HEK293 (cell line): ENCODE measurements around the gene LAIR2.
A peak's percentile ranks its signal among the peaks of the same experiment; 100 is the strongest.

Experiments
- CTCF ChIA-PET: fragments of 350-600 bp; formaldehyde crosslinking; extraction: SDS; loops from one replicate; lab custom pipeline; 2021; ENCODE audit warnings: antibody characterized with exemption; lab: Yijun Ruan, JAX
- POLR2A ChIA-PET: fragments of 300-600 bp; formaldehyde crosslinking; extraction: SDS; loops from one replicate; lab custom pipeline; 2020; ENCODE audit warnings: antibody characterized with exemption, inconsistent platforms; lab: Yijun Ruan, JAX
- H3K27ac ChIP-seq: fragments of 200-500 bp; sonication (Bioruptor generic); 2 replicates; pipeline ENCODE4 v1.5.1; 2014; ENCODE audit warnings: low read depth, low read length, control low read depth, inconsistent platforms; ENCODE audit errors: extremely low read depth
- H3K36me3 ChIP-seq, 2 experiments: fragments of 200-500 bp in 1 of 2; sonication (Bioruptor generic) in 1 of 2; 1 replicate in 1 of 2; 2 replicates in 1 of 2; pipeline ENCODE4 v1.5.1; 2014 to 2017; ENCODE audit warnings: inconsistent platforms in 2 of 2, low read length in 2 of 2; ENCODE audit not compliant: control insufficient read depth in 2 of 2, insufficient read depth in 1 of 2
- H3K4me1 ChIP-seq: fragments of 200-500 bp; sonication (Bioruptor generic); 2 replicates; pipeline ENCODE4 v1.5.1; 2014; ENCODE audit warnings: mild to moderate bottlenecking, low read length, inconsistent platforms; ENCODE audit not compliant: control insufficient read depth, insufficient read depth
- H3K4me3 ChIP-seq: 2 replicates; pipeline ENCODE4 v1.5.1; 2011; ENCODE audit warnings: low read depth, mild to moderate bottlenecking, control low read depth, low read length, moderate library complexity
- H3K9me3 ChIP-seq: fragments of 200-500 bp; sonication (Bioruptor generic); 2 replicates; pipeline ENCODE4 v1.5.1; 2014; ENCODE audit warnings: low read depth, low read length, inconsistent platforms; ENCODE audit not compliant: control insufficient read depth, insufficient read depth
- GFI1B ChIP-seq: fragments of 450-650 bp; formaldehyde crosslinking; IDR thresholded peaks from 2 replicates; pipeline ENCODE4 v1.5.1; 2016; ENCODE audit warnings: missing biosample characterization, missing genetic modification characterization
- HIC1 ChIP-seq: fragments of 450-650 bp; formaldehyde crosslinking; IDR thresholded peaks from 2 replicates; pipeline ENCODE4 v1.5.1; 2016; ENCODE audit warnings: missing biosample characterization, missing genetic modification characterization
- PBX3 ChIP-seq: sonication (generic); formaldehyde crosslinking; IDR thresholded peaks from 2 replicates; pipeline ENCODE4 v1.8.1; 2022; ENCODE audit warnings: mild to moderate bottlenecking, moderate library complexity, missing genetic modification reagents
- ZBTB6 ChIP-seq: fragments of 450-650 bp; formaldehyde crosslinking; IDR thresholded peaks from 2 replicates; pipeline ENCODE4 v1.5.1; 2017; ENCODE audit warnings: missing biosample characterization, missing genetic modification characterization
- ZBTB8A ChIP-seq: fragments of 450-650 bp; formaldehyde crosslinking; IDR thresholded peaks from 2 replicates; pipeline ENCODE4 v1.5.1; 2016; ENCODE audit warnings: missing biosample characterization, missing genetic modification characterization
- ZNF10 ChIP-seq: fragments of 450-650 bp; formaldehyde crosslinking; IDR thresholded peaks from 2 replicates; pipeline ENCODE4 v1.5.1; 2017; ENCODE audit warnings: missing biosample characterization, missing genetic modification characterization
- ZNF157 ChIP-seq: fragments of 450-650 bp; formaldehyde crosslinking; IDR thresholded peaks from 2 replicates; pipeline ENCODE4 v1.5.1; 2016; ENCODE audit warnings: missing biosample characterization, missing genetic modification characterization
- ZNF18 ChIP-seq: fragments of 450-650 bp; formaldehyde crosslinking; IDR thresholded peaks from 2 replicates; pipeline ENCODE4 v1.5.1; 2016; ENCODE audit warnings: missing biosample characterization, missing genetic modification characterization
- ZNF223 ChIP-seq: fragments of 450-650 bp; formaldehyde crosslinking; IDR thresholded peaks from 2 replicates; pipeline ENCODE4 v1.5.1; 2016; ENCODE audit warnings: missing biosample characterization, missing genetic modification characterization
- ZNF23 ChIP-seq: fragments of 450-650 bp; formaldehyde crosslinking; IDR thresholded peaks from 2 replicates; pipeline ENCODE4 v1.5.1; 2016; ENCODE audit warnings: missing biosample characterization, missing genetic modification characterization, borderline replicate concordance
- ZNF341 ChIP-seq: fragments of 450-650 bp; formaldehyde crosslinking; IDR thresholded peaks from 2 replicates; pipeline ENCODE4; 2016; ENCODE audit warnings: low read depth, missing biosample characterization, missing genetic modification characterization
- ZNF473 ChIP-seq: fragments of 450-650 bp; formaldehyde crosslinking; IDR thresholded peaks from 2 replicates; pipeline ENCODE4 v1.5.1; 2017; ENCODE audit warnings: missing biosample characterization, missing genetic modification characterization
- ZNF513 ChIP-seq: fragments of 450-650 bp; IDR thresholded peaks from 2 replicates; pipeline ENCODE4 v1.5.1; 2018; ENCODE audit warnings: missing biosample characterization, missing genetic modification characterization
- ZNF555 ChIP-seq: fragments of 450-650 bp; formaldehyde crosslinking; conservative IDR thresholded peaks from 2 replicates; pipeline ENCODE4 v1.5.1; 2017; ENCODE audit warnings: missing biosample characterization, mild to moderate bottlenecking, missing genetic modification characterization, inconsistent platforms
- ZNF600 ChIP-seq: fragments of 450-650 bp; formaldehyde crosslinking; IDR thresholded peaks from 2 replicates; pipeline ENCODE4 v1.5.1; 2016; ENCODE audit warnings: missing biosample characterization, missing genetic modification characterization
- ZNF707 ChIP-seq: fragments of 450-650 bp; formaldehyde crosslinking; IDR thresholded peaks from 2 replicates; pipeline ENCODE4 v1.5.1; 2016; ENCODE audit warnings: missing biosample characterization, missing genetic modification characterization
- ZNF791 ChIP-seq: fragments of 450-650 bp; formaldehyde crosslinking; IDR thresholded peaks from 2 replicates; pipeline ENCODE4 v1.5.1; 2016; ENCODE audit warnings: missing biosample characterization, missing genetic modification characterization
- ZNF837 ChIP-seq: fragments of 450-650 bp; formaldehyde crosslinking; IDR thresholded peaks from 2 replicates; pipeline ENCODE4 v1.5.1; 2016; ENCODE audit warnings: missing biosample characterization, missing genetic modification characterization
- ZSCAN5A ChIP-seq: fragments of 450-650 bp; formaldehyde crosslinking; IDR thresholded peaks from 2 replicates; pipeline ENCODE4 v1.5.1; 2016; ENCODE audit warnings: missing biosample characterization, missing genetic modification characterization

LAIR2 gene

GRCh38 chr19:54473892-54474372 is 28.7 kb upstream of the LAIR2 start:
- peaks cover 7% of the 10 kb centered on the region; the same call in 1 of the 2 replicates for H3K4me1 ChIP-seq
- H3K4me3 ChIP-seq: no peak overlapping the region
- ChIA-PET POLR2A (interaction anchor here (0.7 to 1.8 kb wide), 4 partner anchors 10 to 45 kb away, joined by 3 to 8 read pairs (median 6); partner anchors contain the start of genes LENG8 and LENG9), CTCF (interaction anchor here (0.5 to 1.5 kb wide), 6 partner anchors 8 to 1180 kb away, joined by 3 to 5 read pairs (median 4); partner anchors contain the start of gene LENG8)
- TF ChIP-seq GFI1B (tag by site-specific recombination) (no peak), ZNF157 (tag by site-specific recombination) (no peak), ZBTB6 (tag by site-specific recombination) (peak; percentile 88; the same call in 1 of the 2 replicates), ZBTB8A (tag by site-specific recombination) (no peak), ZSCAN5A (tag by site-specific recombination) (no peak), ZNF341 (no peak), ZNF10 (tag by site-specific recombination) (no peak), HIC1 (tag by site-specific recombination) (0 out of 2 replicates have a peak, but pooled peaks have one; percentile 0), ZNF223 (tag by site-specific recombination) (0 out of 2 replicates have a peak, but pooled peaks have one; percentile 2), ZNF18 (tag by site-specific recombination) (no peak)
- no peak overlapping the region for H3K27ac ChIP-seq
- H3K36me3 ChIP-seq: no peaks in the 10 kb centered on the region
- no peaks in the 10 kb centered on the region for H3K9me3 ChIP-seq

GRCh38 chr19:54475706-54476105 is 26.9 kb upstream of the LAIR2 start:
- ChIA-PET POLR2A (interaction anchor here (1.3 kb wide), 1 partner anchor 27 kb away, joined by 3 read pairs; the partner anchor contains the start of gene LENG8), CTCF (interaction anchor here (0.7 kb wide), 1 partner anchor 460 kb away, joined by 3 read pairs; no protein-coding TSS in a partner anchor)
- H3K36me3 ChIP-seq: no peaks in the 10 kb centered on the region
- H3K4me1 ChIP-seq: 0 out of 2 replicates have a peak, but pooled peaks cover 4% of the 10 kb centered on the region
- H3K9me3 ChIP-seq: no peaks in the 10 kb centered on the region
- H3K4me3 ChIP-seq: no peak overlapping the region
- TF ChIP-seq ZNF513 (no peak), PBX3 (CRISPR knock-in tag) (no peak), ZNF600 (tag by site-specific recombination) (no peak), ZNF473 (no peak), ZNF707 (tag by site-specific recombination) (no peak), ZNF837 (tag by site-specific recombination) (no peak), ZNF23 (no peak), ZNF791 (no peak), ZNF555 (tag by site-specific recombination) (no peak)
- H3K27ac ChIP-seq: no peak overlapping the region
